C4-2B (cell line): ENCODE measurements around the gene YAE1.

Experiments used
- ZFX ChIP-seq: fragments of 450-650 bp; IDR thresholded peaks from 2 replicates; pipeline ENCODE4 v1.6.1; 2017
- TF ChIP-seq, protein P1 (sequence below): fragments of 450-650 bp; conservative IDR thresholded peaks from 2 replicates; pipeline ENCODE4 v1.5.1; 2017; ENCODE audit warnings: mild to moderate bottlenecking

DNA sequence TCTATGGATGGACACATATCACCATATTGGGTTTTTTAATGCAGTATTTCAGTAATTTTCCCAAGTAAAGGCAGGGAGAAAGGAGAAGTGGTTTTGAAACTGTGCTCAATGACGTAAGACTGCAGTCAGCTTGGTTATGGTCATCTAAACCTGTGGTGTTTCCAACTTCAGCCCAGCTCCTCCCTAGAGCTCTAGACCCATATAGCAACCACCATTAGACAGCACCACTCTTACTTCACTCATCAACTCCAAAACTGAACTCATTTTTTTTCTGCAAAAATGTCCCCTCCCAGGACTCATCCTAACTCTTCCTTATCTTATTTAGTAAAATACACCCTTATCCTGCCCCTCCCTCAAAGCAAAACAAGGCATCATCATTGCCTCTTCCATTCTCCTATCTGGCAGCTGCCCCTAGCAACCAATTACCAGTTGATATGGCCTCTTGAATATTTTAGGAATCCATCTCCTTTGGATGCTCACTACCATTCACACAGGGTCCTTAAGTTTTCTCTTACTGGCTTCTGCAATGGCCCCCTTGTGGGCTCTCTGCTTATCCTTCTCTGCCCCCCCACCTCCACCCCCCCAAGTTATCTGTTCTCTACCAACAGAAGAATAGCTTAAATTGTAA is 55.7 kb downstream of the YAE1 start:
- TF ChIP-seq, protein P1, sequence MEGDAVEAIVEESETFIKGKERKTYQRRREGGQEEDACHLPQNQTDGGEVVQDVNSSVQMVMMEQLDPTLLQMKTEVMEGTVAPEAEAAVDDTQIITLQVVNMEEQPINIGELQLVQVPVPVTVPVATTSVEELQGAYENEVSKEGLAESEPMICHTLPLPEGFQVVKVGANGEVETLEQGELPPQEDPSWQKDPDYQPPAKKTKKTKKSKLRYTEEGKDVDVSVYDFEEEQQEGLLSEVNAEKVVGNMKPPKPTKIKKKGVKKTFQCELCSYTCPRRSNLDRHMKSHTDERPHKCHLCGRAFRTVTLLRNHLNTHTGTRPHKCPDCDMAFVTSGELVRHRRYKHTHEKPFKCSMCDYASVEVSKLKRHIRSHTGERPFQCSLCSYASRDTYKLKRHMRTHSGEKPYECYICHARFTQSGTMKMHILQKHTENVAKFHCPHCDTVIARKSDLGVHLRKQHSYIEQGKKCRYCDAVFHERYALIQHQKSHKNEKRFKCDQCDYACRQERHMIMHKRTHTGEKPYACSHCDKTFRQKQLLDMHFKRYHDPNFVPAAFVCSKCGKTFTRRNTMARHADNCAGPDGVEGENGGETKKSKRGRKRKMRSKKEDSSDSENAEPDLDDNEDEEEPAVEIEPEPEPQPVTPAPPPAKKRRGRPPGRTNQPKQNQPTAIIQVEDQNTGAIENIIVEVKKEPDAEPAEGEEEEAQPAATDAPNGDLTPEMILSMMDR, result no peak
- no peak for TF ChIP-seq ZFX
